MCF 10A (cell line): ENCODE results near the gene TDRD12. TPM values are rescaled to one million over a fixed set of nuclear protein-coding genes. Genes with fewer than 3 reads are reported as not detected.
"Not testable (repeated sequence)": the region's sequence is repeated elsewhere in the genome, so short reads cannot be mapped to it uniquely, and the experiment has no call there.

Experiments used
- BruUV-seq: library from RNA; stranded (reverse); fragments of 400-500 nt; replicated peaks from 2 replicates; lab custom pipeline; 2021; lab: Mats Ljungman, UMichigan
- CTCF ChIA-PET: fragments of 300-600 bp; sonication (Branson Sonifier 250); formaldehyde crosslinking; extraction: SDS; loops from one replicate; lab custom pipeline; 2021; ENCODE audit warnings: antibody characterized with exemption, inconsistent platforms; lab: Yijun Ruan, JAX
- POLR2A ChIA-PET: fragments of 300-600, 350-650 bp; sonication (Branson Sonifier 250); formaldehyde crosslinking; extraction: SDS; loops from one replicate; lab custom pipeline; 2020; ENCODE audit warnings: antibody characterized with exemption, inconsistent platforms; lab: Yijun Ruan, JAX
- DNase-seq: peaks from one replicate; pipeline ENCODE4 v3.0.0-alpha.2; 2018; ENCODE audit not compliant: unreplicated experiment
- H3K27ac Mint-ChIP-seq: one replicate; pipeline ENCODE4 v1.8.0; 2022; ENCODE audit warnings: mild to moderate bottlenecking, low read depth, mixed read lengths; ENCODE audit not compliant: unreplicated experiment
- H3K27me3 Mint-ChIP-seq: one replicate; pipeline ENCODE4 v1.8.0; 2022; ENCODE audit warnings: mixed read lengths; ENCODE audit not compliant: insufficient read depth, unreplicated experiment
- H3K36me3 Mint-ChIP-seq: one replicate; pipeline ENCODE4 v1.8.0; 2022; ENCODE audit warnings: mild to moderate bottlenecking, moderate library complexity, mixed read lengths; ENCODE audit not compliant: insufficient read depth, unreplicated experiment
- H3K4me1 Mint-ChIP-seq: one replicate; pipeline ENCODE4 v1.8.0; 2022; ENCODE audit warnings: mixed read lengths; ENCODE audit not compliant: insufficient read depth, unreplicated experiment
- H3K4me3 Mint-ChIP-seq: one replicate; pipeline ENCODE4 v1.8.0; 2022; ENCODE audit warnings: mild to moderate bottlenecking, moderate library complexity, mixed read lengths; ENCODE audit not compliant: unreplicated experiment
- H3K9me3 Mint-ChIP-seq: one replicate; pipeline ENCODE4 v1.8.0; 2022; ENCODE audit warnings: mixed read lengths; ENCODE audit not compliant: unreplicated experiment
- intact Hi-C: fragments of 100-400 bp; cut with micrococcal nuclease; formaldehyde crosslinking; loops from 2 replicates; pipeline ENCODE4 v1.14.1; 2022
- total RNA-seq: library from RNA; stranded (reverse); gene quantifications from 2 replicates; pipeline ENCODE4 v1.2.3, GENCODE V29; 2022
- TF ChIP-seq, protein P1 (sequence below): fragments of 200-600 bp; IDR thresholded peaks from one replicate; pipeline ENCODE4 v1.8.0; 2022; ENCODE audit warnings: antibody characterized with exemption, mild to moderate bottlenecking; ENCODE audit not compliant: unreplicated experiment

The TDRD12 gene
- total RNA-seq, 1 experiment from 2014 or later, result 0.14 TPM

DNA sequence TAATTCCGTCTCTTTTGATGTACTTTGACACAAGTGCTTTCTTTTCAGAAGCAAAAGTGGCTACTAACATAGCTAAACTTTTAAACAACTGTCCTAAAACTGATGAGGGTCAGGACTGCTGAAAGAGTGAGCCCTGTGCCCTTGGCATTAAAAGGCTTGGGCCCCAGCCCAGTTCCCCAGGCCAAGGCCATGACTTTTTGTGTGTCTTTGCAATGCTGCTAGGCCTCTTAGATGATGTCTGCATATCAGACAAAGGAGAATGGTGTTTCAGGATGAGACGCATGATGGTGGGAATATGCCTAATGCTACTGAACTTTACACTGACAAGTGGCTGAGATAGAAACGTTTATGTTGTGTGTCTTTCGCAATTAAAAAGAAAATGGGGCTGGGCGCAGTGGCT lies 112.0 kb downstream of the TDRD12 start:
- Mint-ChIP-seq H3K27me3 (no peaks in the 10 kb centered on the region), H3K4me3 (no peak overlapping the region), H3K36me3 (no peaks in the 10 kb centered on the region), H3K27ac (no peak overlapping the region), H3K4me1 (no peaks in the 10 kb centered on the region), H3K9me3 (no peaks in the 10 kb centered on the region)
- TF ChIP-seq, protein P1, sequence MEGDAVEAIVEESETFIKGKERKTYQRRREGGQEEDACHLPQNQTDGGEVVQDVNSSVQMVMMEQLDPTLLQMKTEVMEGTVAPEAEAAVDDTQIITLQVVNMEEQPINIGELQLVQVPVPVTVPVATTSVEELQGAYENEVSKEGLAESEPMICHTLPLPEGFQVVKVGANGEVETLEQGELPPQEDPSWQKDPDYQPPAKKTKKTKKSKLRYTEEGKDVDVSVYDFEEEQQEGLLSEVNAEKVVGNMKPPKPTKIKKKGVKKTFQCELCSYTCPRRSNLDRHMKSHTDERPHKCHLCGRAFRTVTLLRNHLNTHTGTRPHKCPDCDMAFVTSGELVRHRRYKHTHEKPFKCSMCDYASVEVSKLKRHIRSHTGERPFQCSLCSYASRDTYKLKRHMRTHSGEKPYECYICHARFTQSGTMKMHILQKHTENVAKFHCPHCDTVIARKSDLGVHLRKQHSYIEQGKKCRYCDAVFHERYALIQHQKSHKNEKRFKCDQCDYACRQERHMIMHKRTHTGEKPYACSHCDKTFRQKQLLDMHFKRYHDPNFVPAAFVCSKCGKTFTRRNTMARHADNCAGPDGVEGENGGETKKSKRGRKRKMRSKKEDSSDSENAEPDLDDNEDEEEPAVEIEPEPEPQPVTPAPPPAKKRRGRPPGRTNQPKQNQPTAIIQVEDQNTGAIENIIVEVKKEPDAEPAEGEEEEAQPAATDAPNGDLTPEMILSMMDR, result no peak
- BruUV-seq, result no TSS peak
- CTCF ChIA-PET, result no interaction called here
- DNase-seq, result no peak
- intact Hi-C loops, result no loop called here
- POLR2A ChIA-PET, result no interaction called here

DNA sequence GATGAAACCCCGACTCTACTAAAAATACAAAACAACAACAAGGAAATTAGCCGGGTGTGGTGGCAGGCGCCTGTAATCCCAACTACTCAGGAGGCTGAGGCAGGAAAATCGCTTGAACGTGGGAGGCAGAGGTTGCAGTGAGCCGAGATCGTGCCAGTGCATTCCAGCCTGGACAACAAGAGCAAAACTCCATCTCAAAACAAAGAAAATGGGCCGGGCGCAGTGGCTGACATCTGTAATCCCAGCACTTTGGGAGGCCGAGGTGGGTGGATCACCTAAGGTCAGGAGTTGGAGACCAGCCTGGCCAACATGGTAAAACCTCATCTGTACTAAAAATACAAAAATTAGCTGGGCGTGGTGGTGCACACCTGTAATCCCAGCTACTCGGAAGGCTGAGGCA lies 112.5 kb downstream of the TDRD12 start:
- H3K27ac Mint-ChIP-seq, H3K4me3 Mint-ChIP-seq, H3K27me3 Mint-ChIP-seq, intact Hi-C loops, CTCF ChIA-PET, DNase-seq, H3K36me3 Mint-ChIP-seq, POLR2A ChIA-PET, BruUV-seq, H3K4me1 Mint-ChIP-seq, H3K9me3 Mint-ChIP-seq: not testable (repeated sequence)

DNA sequence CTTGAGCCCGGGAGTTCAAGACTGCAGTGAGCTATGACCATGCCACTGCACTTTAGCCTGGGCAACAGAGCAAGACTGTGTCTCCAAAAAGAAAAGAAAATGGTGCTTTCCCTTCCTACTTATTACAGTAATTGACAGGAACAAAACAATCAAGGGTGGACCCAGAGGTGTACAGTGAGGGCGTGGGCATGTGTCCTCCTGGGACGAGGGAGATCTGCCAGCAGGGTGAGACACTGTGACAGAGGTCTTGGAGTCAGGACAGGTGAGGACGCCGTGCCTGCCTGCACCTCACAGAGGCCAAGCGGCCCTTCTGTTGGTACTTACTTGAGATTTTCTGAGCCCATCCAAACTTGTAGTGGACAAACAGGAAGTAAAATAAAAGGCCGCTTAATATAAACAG lies 113.3 kb downstream of the TDRD12 start:
- BruUV-seq, intact Hi-C loops, CTCF ChIA-PET, DNase-seq, H3K9me3 Mint-ChIP-seq, H3K36me3 Mint-ChIP-seq, POLR2A ChIA-PET, H3K4me3 Mint-ChIP-seq, H3K27ac Mint-ChIP-seq, H3K27me3 Mint-ChIP-seq, H3K4me1 Mint-ChIP-seq: not testable (repeated sequence)

DNA sequence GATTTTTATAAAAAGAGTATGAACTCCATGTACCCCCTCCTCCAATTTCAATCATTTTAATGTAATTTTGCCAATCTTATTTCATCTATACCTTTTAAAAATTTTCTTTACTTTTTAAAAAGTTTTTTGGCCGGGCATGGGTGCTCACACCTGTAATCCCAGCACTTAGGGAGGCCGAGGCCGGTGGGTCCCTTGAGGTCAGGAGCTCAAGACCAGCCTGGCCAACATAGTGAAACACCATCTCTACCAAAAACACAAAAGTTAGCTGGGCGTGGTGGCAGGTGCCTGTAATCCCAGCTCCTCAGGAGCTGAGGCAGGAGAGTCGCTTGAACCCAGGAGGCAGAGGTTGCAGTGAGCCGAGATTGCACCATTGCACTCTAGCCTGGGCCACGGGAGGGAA lies 113.8 kb downstream of the TDRD12 start:
- POLR2A ChIA-PET, CTCF ChIA-PET: not testable (repeated sequence)

DNA sequence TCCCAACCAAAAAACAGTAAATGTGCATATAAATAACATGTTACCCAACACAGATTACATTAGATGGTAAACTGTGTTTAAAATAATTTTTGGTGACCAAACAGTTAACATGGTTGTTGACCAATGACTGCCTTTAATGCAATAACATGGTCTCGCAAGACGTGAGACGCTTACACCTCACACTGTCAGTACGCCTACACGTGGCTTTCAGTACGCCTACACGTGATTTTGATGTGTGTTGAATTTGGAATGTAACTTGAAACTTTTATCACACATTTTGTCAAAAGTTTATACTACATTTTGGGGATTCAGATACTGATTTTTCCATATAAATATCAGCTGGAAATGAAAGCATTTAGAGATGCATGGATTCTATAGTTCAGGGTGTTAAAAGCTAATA lies 118.0 kb downstream of the TDRD12 start:
- ChIA-PET POLR2A (no interaction called here), CTCF (no interaction called here)
- intact Hi-C loops, result no loop called here
- BruUV-seq, result no TSS peak
- no peaks in the 10 kb centered on the region for H3K4me1 Mint-ChIP-seq
- H3K36me3 Mint-ChIP-seq, result no peaks in the 10 kb centered on the region
- no peak for DNase-seq
- H3K9me3 Mint-ChIP-seq, result peaks cover 7% of the 10 kb centered on the region
- H3K27me3 Mint-ChIP-seq, result no peaks in the 10 kb centered on the region
- TF ChIP-seq, protein P1, result no peak
- H3K4me3 Mint-ChIP-seq, result no peak overlapping the region
- H3K27ac Mint-ChIP-seq, result no peak overlapping the region

More for the DNA sequence above, 113.8 kb downstream of the TDRD12 start:
- H3K36me3 Mint-ChIP-seq, H3K4me3 Mint-ChIP-seq, H3K27ac Mint-ChIP-seq, H3K9me3 Mint-ChIP-seq, H3K4me1 Mint-ChIP-seq, H3K27me3 Mint-ChIP-seq, BruUV-seq, DNase-seq, intact Hi-C loops: not testable (repeated sequence)
